GM19025 (cell line): Measurements from ENCODE around the gene PATL2.
A peak's percentile ranks its signal among the peaks of the same experiment; 100 is the strongest.
"Not testable (repeated sequence)": the region's sequence is repeated elsewhere in the genome, so short reads cannot be mapped to it uniquely, and the experiment has no call there.

Experiments
- ATAC-seq: cut with Tn5 transposase; IDR thresholded peaks from one replicate; pipeline ENCODE4 v1.9.1; 2021; ENCODE audit warnings: mild to moderate bottlenecking, low read depth, moderate library complexity; ENCODE audit not compliant: unreplicated experiment

Gene PATL2

GRCh38 chr15:44720000-44720435 lies 8.9 kb upstream of the PATL2 start:
- not testable (repeated sequence) for ATAC-seq

GRCh38 chr15:44719293-44719999 lies 8.3 kb upstream of the PATL2 start:
- peak; percentile 34 for ATAC-seq

- ATAC-seq, result no peak
Measured at GRCh38 chr15:44718927-44719292, 7.8 kb upstream of the PATL2 start.

- ATAC-seq, result no peak
Measured at GRCh38 chr15:44718180-44718926, 7.2 kb upstream of the PATL2 start.

- ATAC-seq, result no peak
Measured at GRCh38 chr15:44716983-44717602, 6.0 kb upstream of the PATL2 start.

- ATAC-seq, result no peak
Measured at GRCh38 chr15:44715797-44716334, 4.7 kb upstream of the PATL2 start.

- no peak for ATAC-seq
Measured at GRCh38 chr15:44715142-44715796, 4.1 kb upstream of the PATL2 start.

- ATAC-seq, result no peak
Measured at GRCh38 chr15:44713006-44713966, 2.2 kb upstream of the PATL2 start.

GRCh38 chr15:44712346-44713005 lies 1.4 kb upstream of the PATL2 start:
- ATAC-seq, result no peak

GRCh38 chr15:44711743-44712345 lies 721 bp upstream of the PATL2 start:
- ATAC-seq, result peak; percentile 6

- ATAC-seq, result no peak
Measured at GRCh38 chr15:44710236-44711095, 657 bp downstream of the PATL2 start.

- no peak for ATAC-seq
Measured at GRCh38 chr15:44706946-44707636, 4.0 kb downstream of the PATL2 start.

- ATAC-seq, result no peak
Measured at GRCh38 chr15:44706401-44706800, 4.7 kb downstream of the PATL2 start.

- no peak for ATAC-seq
Measured at GRCh38 chr15:44705986-44706385, 5.1 kb downstream of the PATL2 start.

- ATAC-seq, result not testable (repeated sequence)
Measured at GRCh38 chr15:44700676-44701075, 10.4 kb downstream of the PATL2 start.

- ATAC-seq, result no peak
Measured at GRCh38 chr15:44698641-44699040, 12.5 kb downstream of the PATL2 start.

- ATAC-seq, result no peak
Measured at GRCh38 chr15:44697014-44697413, 14.1 kb downstream of the PATL2 start.
